H1 (cell line): Measurements from ENCODE around the gene RPL37. TPM values are rescaled to one million over a fixed set of nuclear protein-coding genes. Genes with fewer than 3 reads are reported as not detected.

Experiments used
- CTCF ChIA-PET: fragments of 300-600 bp; sonication (Branson Sonifier 250); formaldehyde crosslinking; loops from one replicate; lab custom pipeline; 2021; ENCODE audit not compliant: partially characterized antibody; lab: Charles Lee
- POLR2A ChIA-PET: fragments of 300-600 bp; sonication (Branson Sonifier 250); formaldehyde crosslinking; loops from one replicate; lab custom pipeline; 2021; ENCODE audit warnings: inconsistent platforms; ENCODE audit not compliant: partially characterized antibody; lab: Charles Lee
- DNase-seq, 2 experiments: peaks; one replicate each; pipeline versions ENCODE4 v3.0.0 to v3.0.0-alpha.2; 2010 to 2022; ENCODE audit warnings: low spot score in 2 of 2, low read depth in 1 of 2, mixed read lengths in 1 of 2
- FAIRE-seq: peaks from 2 replicates; lab custom pipeline; 2011; peaks lifted over from hg19 to GRCh38; lab: Jason Lieb, UNC
- H2AFZ ChIP-seq: 2 replicates; pipeline ENCODE4 v1.8.1; 2012; ENCODE audit warnings: low read length, inconsistent platforms
- H2AK5ac ChIP-seq: 2 replicates; pipeline ENCODE4 v1.6.1; 2013; ENCODE audit warnings: low read depth, low read length
- H2BK120ac ChIP-seq: replicated peaks from 2 replicates; pipeline ENCODE3; 2013; ENCODE audit warnings: low read depth, low read length, inconsistent platforms
- H2BK12ac ChIP-seq: 2 replicates; pipeline ENCODE4 v1.6.1; 2013; ENCODE audit warnings: low read depth, low read length
- H2BK15ac ChIP-seq: 2 replicates; pipeline ENCODE4 v1.6.1; 2013; ENCODE audit warnings: low read length
- H2BK20ac ChIP-seq: 2 replicates; pipeline ENCODE4 v1.6.1; 2013; ENCODE audit warnings: low read length
- H2BK5ac ChIP-seq: 2 replicates; pipeline ENCODE4 v1.6.1; 2013; ENCODE audit warnings: low read depth, low read length
- H3K14ac ChIP-seq: 2 replicates; pipeline ENCODE4 v1.6.1; 2013; ENCODE audit warnings: inconsistent platforms; ENCODE audit not compliant: insufficient read length
- H3K18ac ChIP-seq: 2 replicates; pipeline ENCODE4 v1.6.1; 2013; ENCODE audit warnings: low read length; ENCODE audit errors: extremely low read depth
- H3K23ac ChIP-seq: 2 replicates; pipeline ENCODE4 v1.6.1; 2013; ENCODE audit warnings: inconsistent platforms; ENCODE audit not compliant: insufficient read length
- H3K23me2 ChIP-seq: 2 replicates; pipeline ENCODE4 v1.6.1; 2013; ENCODE audit warnings: low read depth, low read length
- H3K27ac ChIP-seq: 2 replicates; pipeline ENCODE4 v1.6.1; 2011; ENCODE audit warnings: low read depth, low read length, inconsistent platforms
- H3K27me3 ChIP-seq, 4 experiments: replicated peaks in 1 of 4; 1 replicate in 1 of 4; 2 replicates in 3 of 4; pipeline versions ENCODE4 v1.6.1 to v1.8.1; 2011 to 2013; ENCODE audit warnings: low read length in 3 of 4, mild to moderate bottlenecking in 3 of 4, inconsistent platforms in 2 of 4, mixed read lengths in 2 of 4, moderate library complexity in 1 of 4; ENCODE audit not compliant: control insufficient read depth in 3 of 4, insufficient read depth in 3 of 4; ENCODE audit errors: extremely low read depth in 1 of 4
- H3K36me3 ChIP-seq, 4 experiments: 2 replicates each; pipeline versions ENCODE4 v1.6.1 to v1.8.1; 2011 to 2013; ENCODE audit warnings: mild to moderate bottlenecking in 4 of 4, low read length in 3 of 4, moderate library complexity in 2 of 4, control low read depth in 1 of 4, inconsistent platforms in 1 of 4; ENCODE audit not compliant: insufficient read depth in 4 of 4, control insufficient read depth in 2 of 4
- H3K4ac ChIP-seq: replicated peaks from 2 replicates; pipeline ENCODE3; 2013; ENCODE audit warnings: low read length, low read depth, mixed read lengths, inconsistent platforms; ENCODE audit not compliant: insufficient read length
- H3K4me1 ChIP-seq, 4 experiments: replicated peaks in 1 of 4; 1 replicate in 1 of 4; 2 replicates in 3 of 4; pipeline versions ENCODE4 v1.6.1 to v1.8.1; 2011 to 2013; ENCODE audit warnings: low read length in 3 of 4, inconsistent platforms in 2 of 4, mixed read lengths in 1 of 4; ENCODE audit not compliant: insufficient read depth in 4 of 4, control insufficient read depth in 3 of 4
- H3K4me2 ChIP-seq, 2 experiments: 2 replicates each; pipeline versions ENCODE4 v1.6.1 to v1.8.1; 2011 to 2013; ENCODE audit warnings: low read depth in 2 of 2, low read length in 2 of 2, control low read depth in 1 of 2, inconsistent platforms in 1 of 2, mild to moderate bottlenecking in 1 of 2; ENCODE audit not compliant: insufficient read depth in 1 of 2
- H3K4me3 ChIP-seq, 4 experiments: fragments of 200-600, 300-600 bp in 1 of 4; sonication (generic), shearing (Covaris generic), sonication (Bioruptor Twin) in 1 of 4; 2 replicates each; pipeline versions ENCODE4 v1.5.1 to v1.8.1; 2011 to 2016; ENCODE audit warnings: low read length in 4 of 4, low read depth in 3 of 4, control low read depth in 2 of 4, inconsistent platforms in 2 of 4, mild to moderate bottlenecking in 2 of 4, mixed read lengths in 1 of 4, moderate library complexity in 1 of 4; ENCODE audit not compliant: insufficient read depth in 2 of 4; ENCODE audit errors: extremely low read depth in 1 of 4
- H3K56ac ChIP-seq: replicated peaks from 2 replicates; pipeline ENCODE3; 2013; ENCODE audit warnings: low read depth, mild to moderate bottlenecking, mixed read lengths, low read length, inconsistent platforms; ENCODE audit not compliant: insufficient read length
- H3K79me1 ChIP-seq: 2 replicates; pipeline ENCODE4 v1.6.1; 2013; ENCODE audit warnings: low read depth, low read length, control low read depth
- H3K79me2 ChIP-seq, 2 experiments: 2 replicates each; pipeline versions ENCODE4 v1.6.1 to v1.8.1; 2012 to 2013; ENCODE audit warnings: low read length in 2 of 2, mild to moderate bottlenecking in 2 of 2, inconsistent platforms in 1 of 2; ENCODE audit not compliant: insufficient read depth in 2 of 2, control insufficient read depth in 1 of 2
- H3K9ac ChIP-seq, 4 experiments: replicated peaks in 1 of 4; 1 replicate in 1 of 4; 2 replicates in 3 of 4; pipeline versions ENCODE4 v1.6.1 to v1.8.1; 2011 to 2013; ENCODE audit warnings: low read depth in 3 of 4, low read length in 3 of 4, control low read depth in 2 of 4, mild to moderate bottlenecking in 2 of 4, moderate library complexity in 2 of 4, inconsistent platforms in 1 of 4; ENCODE audit errors: extremely low read depth in 1 of 4
- H3K9me3 ChIP-seq, 2 experiments: 2 replicates each; pipeline versions ENCODE4 v1.6.1 to v1.8.1; 2012 to 2013; ENCODE audit warnings: mild to moderate bottlenecking in 2 of 2, moderate library complexity in 2 of 2, control low read depth in 1 of 2, inconsistent platforms in 1 of 2, low read depth in 1 of 2, low read length in 1 of 2, mixed read lengths in 1 of 2; ENCODE audit not compliant: insufficient read depth in 2 of 2
- H4K20me1 ChIP-seq, 2 experiments: replicated peaks in 1 of 2; 2 replicates each; pipeline versions ENCODE3 to v1.8.1; 2011 to 2013; ENCODE audit warnings: inconsistent platforms in 2 of 2, low read length in 2 of 2, mild to moderate bottlenecking in 1 of 2; ENCODE audit not compliant: insufficient read depth in 2 of 2, control insufficient read depth in 1 of 2
- H4K5ac ChIP-seq: 2 replicates; pipeline ENCODE4 v1.6.1; 2013; ENCODE audit warnings: low read length, low read depth, mixed read lengths, inconsistent platforms; ENCODE audit not compliant: insufficient read length
- H4K8ac ChIP-seq: 2 replicates; pipeline ENCODE4 v1.8.0; 2013; ENCODE audit warnings: mild to moderate bottlenecking, moderate library complexity, low read length, inconsistent platforms; ENCODE audit not compliant: insufficient read depth; ENCODE audit errors: extremely low read depth
- H4K91ac ChIP-seq: replicated peaks from 2 replicates; pipeline ENCODE3; 2013; ENCODE audit warnings: low read length, mixed read lengths, inconsistent platforms; ENCODE audit not compliant: insufficient read length
- CBX5 ChIP-seq: fragments of 300-800, 300-1000 bp; sonication (generic); IDR thresholded peaks from 2 replicates; pipeline ENCODE4 v1.7.1; 2016; ENCODE audit warnings: antibody characterized with exemption, low read length, low read depth
- E2F6 ChIP-seq: IDR thresholded peaks from 2 replicates; pipeline ENCODE4 v1.6.1; 2012; ENCODE audit warnings: inconsistent platforms
- KDM1A ChIP-seq: fragments of 200-600, 300-600 bp; sonication (generic); IDR thresholded peaks from 2 replicates; pipeline ENCODE4 v1.7.1; 2016; ENCODE audit warnings: mild to moderate bottlenecking, low read length, borderline replicate concordance
- RNF2 ChIP-seq: fragments of 200-900, 300-1000 bp; sonication (generic); IDR thresholded peaks from 2 replicates; pipeline ENCODE4 v1.7.1; 2016; ENCODE audit warnings: borderline replicate concordance, low read depth, mild to moderate bottlenecking, antibody characterized with exemption, low read length; ENCODE audit not compliant: poor library complexity, severe bottlenecking; ENCODE audit errors: missing control alignments
- RXRA ChIP-seq: IDR thresholded peaks from 2 replicates; pipeline ENCODE4 v1.6.1; 2011; ENCODE audit warnings: low read depth, mild to moderate bottlenecking, low read length, moderate library complexity; ENCODE audit not compliant: insufficient read depth
- WGBS, 2 experiments: shearing (Covaris generic) in 1 of 2; methylation state at CpG; one replicate each; pipeline versions ENCODE4 v1.1.6 to v1.1.7; 2013 to 2015; ENCODE audit warnings: low lambda C conversion rate in 2 of 2, mixed read lengths in 2 of 2, inconsistent platforms in 1 of 2, low coverage in 1 of 2, missing lambda C conversion rate in 1 of 2; ENCODE audit not compliant: insufficient replicate concordance in 2 of 2, insufficient coverage in 1 of 2, insufficient read length in 1 of 2; ENCODE audit errors: extremely low coverage in 1 of 2, missing lambda C conversion rate in 1 of 2; 5-methylcytosine and 5-hydroxymethylcytosine counted together
- polyA plus RNA-seq, 7 experiments: library from polyadenylated mRNA; depleted of rRNA in 3 of 7; stranded (reverse) in 5 of 7; unstranded in 2 of 7; fragments of >200 nt in 5 of 7; fragments of 200-250 nt in 2 of 7; gene quantifications; 1 replicate in 5 of 7; 2 replicates in 1 of 7; 4 replicates in 1 of 7; pipeline versions ENCODE4 v1.2.1 to v1.2.3, GENCODE V29; 2011 to 2013; ENCODE audit warnings: missing spikeins in 2 of 7, mixed read lengths in 2 of 7
- total RNA-seq: library from RNA; stranded (reverse); fragmentation: NEBNext Ultra II Directional; extraction: Animal tissue kit (Norgen Biotek cat#: 25700); gene quantifications from 2 replicates; pipeline ENCODE4 v1.2.1, GENCODE V29; 2021

Gene RPL37
- total and polyA plus RNA-seq, 2 of the 8 experiments (the other 6 are each of a cell fraction or from before 2014, with no cell fraction given): 467 to 1,534 TPM

- H3K23ac ChIP-seq: no peak overlapping the region
- H3K27ac ChIP-seq: no peak overlapping the region
- POLR2A ChIA-PET: interaction anchor here (1.0 to 4.2 kb wide), 5 partner anchors 8 to 65 kb away, joined by 3 to 86 read pairs (median 3); partner anchors contain the start of gene RPL37
- CTCF ChIA-PET: interaction anchor here (0.7 to 1.1 kb wide), 2 partner anchors 24 to 1396 kb away, joined by 3 to 4 read pairs; no protein-coding TSS in a partner anchor
- no peak overlapping the region for H2BK120ac ChIP-seq
- no peak overlapping the region for H2BK12ac ChIP-seq
- FAIRE-seq: no peak
- H3K23me2 ChIP-seq: no peaks in the 10 kb centered on the region; the same call in 1 of the 2 replicates
- no peak overlapping the region for H3K4me2 ChIP-seq
- no peak overlapping the region for H3K9ac ChIP-seq
- no peak overlapping the region for H3K14ac ChIP-seq
- H3K79me2 ChIP-seq: peaks cover 0 to 7% of the 10 kb centered on the region in 2 experiments; a peak in 2 of 4 replicates
- no peaks in the 10 kb centered on the region for H3K36me3 ChIP-seq
- no peak overlapping the region for H2BK20ac ChIP-seq
- H3K9me3 ChIP-seq: no peaks in the 10 kb centered on the region; a peak in 1 of 4 replicates
- no peak overlapping the region for H3K4me3 ChIP-seq
- no peak overlapping the region for H2BK15ac ChIP-seq
- H3K18ac ChIP-seq: no peak overlapping the region
- H3K56ac ChIP-seq: no peak overlapping the region
- no peak overlapping the region for H2AFZ ChIP-seq
- TF ChIP-seq KDM1A: no peak
- TF ChIP-seq CBX5: no peak
- no peak for TF ChIP-seq RNF2
- TF ChIP-seq E2F6: no peak
- no peak for TF ChIP-seq RXRA
- TF ChIP-seq, all 59 proteins: peak for 0
- DNase-seq: no peak
- Histone ChIP-seq H3K4ac (no peak overlapping the region), H4K5ac (no peak overlapping the region), H3K79me1 (no peaks in the 10 kb centered on the region), H4K91ac (no peak overlapping the region), H4K8ac (no peak overlapping the region), H3K4me1 (peaks cover 0 to 5% (median 0%) of the 10 kb centered on the region in 4 experiments; a peak in 2 of 7 replicates), H3K27me3 (no peaks in the 10 kb centered on the region), H4K20me1 (no peaks in the 10 kb centered on the region), H2AK5ac (no peak overlapping the region), H2BK5ac (no peak overlapping the region)
- WGBS, 2 experiments: 94% methylated on average over 8 of the region's 8 CpGs; no CpG with 5 or more reads in 1 of the 2 experiments
These were observed 33.1 kb downstream of the RPL37 start for GRCh38 chr5:40801771-40802562.
